Germinal center (tissue), 1 donor: ENCODE data around the gene OR7G2.
"Not testable (repeated sequence)": the region's sequence is repeated elsewhere in the genome, so short reads cannot be mapped to it uniquely, and the experiment has no call there.

ENCODE experiments used
- DNase-seq: peaks from one replicate; pipeline ENCODE4 v3.0.0; 2012; ENCODE audit warnings: mixed read lengths, low spot score

Gene OR7G2

GRCh38 chr19:9073806-9074205 lies 33.5 kb downstream of the OR7G2 start:
- DNase-seq: no peak

- not testable (repeated sequence) for DNase-seq
Observed at GRCh38 chr19:9071720-9072119, 35.6 kb downstream of the OR7G2 start.

GRCh38 chr19:9070066-9070465 lies 37.2 kb downstream of the OR7G2 start:
- DNase-seq: no peak

- DNase-seq: no peak
Observed at GRCh38 chr19:9065457-9066014, 41.7 kb downstream of the OR7G2 start.

GRCh38 chr19:9061879-9062278 lies 45.4 kb downstream of the OR7G2 start:
- no peak for DNase-seq

- DNase-seq: no peak
Observed at GRCh38 chr19:9060564-9061340, 46.5 kb downstream of the OR7G2 start.

GRCh38 chr19:9058905-9059667 lies 48.2 kb downstream of the OR7G2 start:
- no peak for DNase-seq

- no peak for DNase-seq
Observed at GRCh38 chr19:9057505-9058258, 49.6 kb downstream of the OR7G2 start.

GRCh38 chr19:9056131-9056530 lies 51.1 kb downstream of the OR7G2 start:
- not testable (repeated sequence) for DNase-seq

- DNase-seq: no peak
Observed at GRCh38 chr19:9054765-9055164, 52.5 kb downstream of the OR7G2 start.

GRCh38 chr19:9054207-9054606 lies 53.1 kb downstream of the OR7G2 start:
- DNase-seq: no peak

GRCh38 chr19:9053674-9054073 lies 53.6 kb downstream of the OR7G2 start:
- not testable (repeated sequence) for DNase-seq

- DNase-seq: no peak
Observed at GRCh38 chr19:9052894-9053293, 54.4 kb downstream of the OR7G2 start.
